Urinary bladder (tissue), 4 donors: ENCODE data around the gene NRBP1. TPM values are rescaled to one million over a fixed set of nuclear protein-coding genes. Genes with fewer than 3 reads are reported as not detected.
"Not testable (repeated sequence)": the region's sequence is repeated elsewhere in the genome, so short reads cannot be mapped to it uniquely, and the experiment has no call there.

Source experiments
- DNase-seq: peaks from one replicate; pipeline ENCODE4 v3.0.0-alpha.2; 2015; ENCODE audit errors: extremely low spot score
- H3K27ac ChIP-seq: one replicate; pipeline ENCODE4 v1.5.1; 2013; ENCODE audit warnings: low read depth, mild to moderate bottlenecking, moderate library complexity
- H3K36me3 ChIP-seq: one replicate; pipeline ENCODE4 v1.6.1; 2013; ENCODE audit warnings: mild to moderate bottlenecking, moderate library complexity; ENCODE audit not compliant: insufficient read depth
- H3K4me1 ChIP-seq: one replicate; pipeline ENCODE4 v1.6.1; 2013; ENCODE audit warnings: mild to moderate bottlenecking, moderate library complexity; ENCODE audit not compliant: insufficient read depth
- H3K4me3 ChIP-seq: one replicate; pipeline ENCODE4 v1.5.1; 2013; ENCODE audit warnings: low read depth, low read length
- WGBS: extraction: QIAGEN DNeasy Blood & Tissue Kit; methylation state at CpG from one replicate; pipeline ENCODE4 v1.1.7; 2013; 5-methylcytosine and 5-hydroxymethylcytosine counted together
- polyA plus RNA-seq: library from polyadenylated mRNA; stranded (reverse); fragments of 200-250 nt; gene quantifications from one replicate; pipeline ENCODE4 v1.2.3, GENCODE V29; 2013
- total RNA-seq: library from RNA; depleted of rRNA; stranded (reverse); fragments of >200 nt; gene quantifications from one replicate; pipeline ENCODE4 v1.2.3, GENCODE V29; 2014
- donor health status: healthy with polysubstance abuse.
- donor health status: healthy.

NRBP1 gene
- total and polyA plus RNA-seq, 2 donors = 87.7 to 113 TPM

GRCh38 chr2:27408601-27409320 is 19.7 kb upstream of the NRBP1 start:
- Histone ChIP-seq H3K36me3 (peaks cover 2% of the 10 kb centered on the region), H3K27ac (peak overlapping the region; percentile 44), H3K4me1 (peaks cover 1% of the 10 kb centered on the region), H3K4me3 (peak overlapping the region; percentile 98)
- under 1% methylated on average over 33 of the region's 33 CpGs for WGBS
- no peak for DNase-seq

GRCh38 chr2:27409321-27410073 is 18.9 kb upstream of the NRBP1 start, which contains the start of gene PPM1G:
PPM1G (minus strand) TSS chr2:27409591; CDS start chr2:27409422, 169 bp downstream.
- WGBS = under 1% methylated on average over 82 of the region's 82 CpGs
- peaks cover 1% of the 10 kb centered on the region for H3K4me1 ChIP-seq
- H3K36me3 ChIP-seq = peaks cover 2% of the 10 kb centered on the region
- H3K27ac ChIP-seq = peak within 1 kb of the TSS; percentile 44
- peak; percentile 68 for DNase-seq
- H3K4me3 ChIP-seq = peak within 1 kb of the TSS; percentile 98

- no peak overlapping the region for H3K4me3 ChIP-seq
- no peak for DNase-seq
- WGBS = 78% methylated on average over 9 of the region's 9 CpGs
- no peak overlapping the region for H3K27ac ChIP-seq
- peaks cover 1% of the 10 kb centered on the region for H3K4me1 ChIP-seq
- no peaks in the 10 kb centered on the region for H3K36me3 ChIP-seq
Observed at GRCh38 chr2:27412419-27413152, 15.8 kb upstream of the NRBP1 start.

GRCh38 chr2:27416151-27416550 is 12.3 kb upstream of the NRBP1 start:
- H3K36me3 ChIP-seq = no peaks in the 10 kb centered on the region
- H3K27ac ChIP-seq = no peak overlapping the region
- H3K4me3 ChIP-seq = no peak overlapping the region
- H3K4me1 ChIP-seq = no peaks in the 10 kb centered on the region
- 92% methylated on average over 6 of the region's 6 CpGs for WGBS
- DNase-seq = no peak

GRCh38 chr2:27420996-27421395 is 7.4 kb upstream of the NRBP1 start:
- no peak overlapping the region for H3K27ac ChIP-seq
- H3K4me3 ChIP-seq = no peak overlapping the region
- no peak for DNase-seq
- H3K4me1 ChIP-seq = no peaks in the 10 kb centered on the region
- no peaks in the 10 kb centered on the region for H3K36me3 ChIP-seq

- Histone ChIP-seq H3K4me1 (no peaks in the 10 kb centered on the region), H3K27ac (no peak overlapping the region), H3K36me3 (no peaks in the 10 kb centered on the region), H3K4me3 (no peak overlapping the region)
- DNase-seq = no peak
- WGBS = 82% methylated on average over 4 of the region's 4 CpGs
Observed at GRCh38 chr2:27421660-27422250, 6.7 kb upstream of the NRBP1 start.

GRCh38 chr2:27422958-27423357 is 5.5 kb upstream of the NRBP1 start:
- Histone ChIP-seq H3K27ac (no peak overlapping the region), H3K36me3 (no peaks in the 10 kb centered on the region), H3K4me1 (no peaks in the 10 kb centered on the region), H3K4me3 (no peak overlapping the region)
- DNase-seq = no peak
- WGBS = 95% methylated on average over 3 of the region's 3 CpGs

GRCh38 chr2:27425039-27425438 is 3.4 kb upstream of the NRBP1 start:
- 94% methylated on average over 10 of the region's 10 CpGs for WGBS

GRCh38 chr2:27427863-27428212 is 593 bp upstream of the NRBP1 start:
- WGBS = 7% methylated on average over 7 of the region's 7 CpGs
- Histone ChIP-seq H3K4me3 (peak overlapping the region; percentile 98), H3K27ac (peak overlapping the region; percentile 99)

More at GRCh38 chr2:27425039-27425438, 3.4 kb upstream of the NRBP1 start:
- DNase-seq, H3K4me1 ChIP-seq, H3K36me3 ChIP-seq, H3K4me3 ChIP-seq, H3K27ac ChIP-seq: not testable (repeated sequence)

GRCh38 chr2:27428978-27429541 is 629 bp downstream of the NRBP1 start:
- peaks cover 4% of the 10 kb centered on the region for H3K36me3 ChIP-seq
- peak overlapping the region; percentile 99 for H3K27ac ChIP-seq
- WGBS = under 1% methylated on average over 51 of the region's 51 CpGs
- peaks cover 2% of the 10 kb centered on the region for H3K4me1 ChIP-seq
- H3K4me3 ChIP-seq = peak overlapping the region; percentile 98
- DNase-seq = no peak

More at GRCh38 chr2:27427863-27428212, 593 bp upstream of the NRBP1 start:
- Histone ChIP-seq H3K36me3 (no peaks in the 10 kb centered on the region), H3K4me1 (peaks cover 2% of the 10 kb centered on the region)
- DNase-seq = no peak

GRCh38 chr2:27431395-27431794 is 3.0 kb downstream of the NRBP1 start:
- Histone ChIP-seq H3K4me1 (peaks cover 2% of the 10 kb centered on the region), H3K4me3 (no peak overlapping the region), H3K36me3 (peaks cover 8% of the 10 kb centered on the region), H3K27ac (no peak overlapping the region)
- DNase-seq = no peak

- Histone ChIP-seq H3K4me3 (no peak overlapping the region), H3K27ac (no peak overlapping the region), H3K36me3 (peaks cover 11% of the 10 kb centered on the region), H3K4me1 (no peaks in the 10 kb centered on the region)
- 89% methylated on average over 6 of the region's 6 CpGs for WGBS
- no peak for DNase-seq
Observed at GRCh38 chr2:27435628-27436027, 7.2 kb downstream of the NRBP1 start.

GRCh38 chr2:27441226-27441926 is 12.9 kb downstream of the NRBP1 start:
- Histone ChIP-seq H3K36me3 (peaks cover 10% of the 10 kb centered on the region), H3K4me1 (no peaks in the 10 kb centered on the region), H3K4me3 (no peak overlapping the region), H3K27ac (no peak overlapping the region)
- 75% methylated on average over 10 of the region's 10 CpGs for WGBS
- DNase-seq = no peak
